Testis (tissue), 2 donors: ENCODE measurements around the gene TLE1.

Experiments
- POLR2A ChIP-seq: fragments of 450-650 bp; IDR thresholded peaks from one replicate; pipeline ENCODE4 v1.6.1; 2017; ENCODE audit warnings: antibody characterized with exemption, mild to moderate bottlenecking, moderate library complexity
- TF ChIP-seq, protein P1 (sequence below), 3 experiments: fragments of 450-650 bp in 2 of 3; fragments of 200-600 bp in 1 of 3; sonication (generic) in 1 of 3; IDR thresholded peaks; one replicate each; pipeline ENCODE4 v1.5.1; 2016 to 2019; ENCODE audit warnings: antibody characterized with exemption in 3 of 3, mild to moderate bottlenecking in 2 of 3, moderate library complexity in 1 of 3

DNA sequence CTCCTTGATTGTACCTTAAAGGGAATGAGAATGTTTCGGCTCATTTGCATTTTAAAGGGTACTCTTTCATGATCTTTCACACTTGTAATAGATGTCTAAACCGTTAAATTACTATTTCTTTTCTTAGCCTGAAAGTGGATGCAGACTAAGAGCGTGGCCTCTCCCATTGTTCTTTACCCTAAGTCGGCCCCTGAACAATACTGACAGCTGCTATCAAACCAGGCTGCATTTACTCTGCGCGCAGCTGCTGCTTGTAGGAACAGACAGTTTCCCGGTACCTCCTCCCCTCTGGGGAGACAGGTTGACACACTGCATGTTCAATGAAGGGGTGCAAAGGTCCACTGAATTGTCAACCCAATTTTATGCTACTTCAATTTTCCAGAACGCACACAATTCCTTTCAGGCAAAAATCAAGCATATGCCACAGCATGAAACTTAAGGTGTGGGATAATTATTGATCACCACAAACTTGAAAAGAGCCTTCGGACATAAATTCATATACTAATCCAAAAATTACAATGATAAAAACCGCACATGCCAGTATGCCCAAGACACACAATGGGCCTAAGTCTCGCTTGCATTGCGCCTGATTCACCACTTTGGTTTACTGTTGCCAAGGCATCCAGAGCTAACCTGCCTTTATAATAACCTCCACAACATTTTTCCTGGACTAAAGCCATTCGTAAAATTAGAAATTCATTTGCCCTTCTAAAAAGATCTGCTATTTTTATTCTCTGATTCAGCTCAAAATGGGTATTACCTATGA lies 39.7 kb downstream of the TLE1 start:
- TF ChIP-seq, protein P1, sequence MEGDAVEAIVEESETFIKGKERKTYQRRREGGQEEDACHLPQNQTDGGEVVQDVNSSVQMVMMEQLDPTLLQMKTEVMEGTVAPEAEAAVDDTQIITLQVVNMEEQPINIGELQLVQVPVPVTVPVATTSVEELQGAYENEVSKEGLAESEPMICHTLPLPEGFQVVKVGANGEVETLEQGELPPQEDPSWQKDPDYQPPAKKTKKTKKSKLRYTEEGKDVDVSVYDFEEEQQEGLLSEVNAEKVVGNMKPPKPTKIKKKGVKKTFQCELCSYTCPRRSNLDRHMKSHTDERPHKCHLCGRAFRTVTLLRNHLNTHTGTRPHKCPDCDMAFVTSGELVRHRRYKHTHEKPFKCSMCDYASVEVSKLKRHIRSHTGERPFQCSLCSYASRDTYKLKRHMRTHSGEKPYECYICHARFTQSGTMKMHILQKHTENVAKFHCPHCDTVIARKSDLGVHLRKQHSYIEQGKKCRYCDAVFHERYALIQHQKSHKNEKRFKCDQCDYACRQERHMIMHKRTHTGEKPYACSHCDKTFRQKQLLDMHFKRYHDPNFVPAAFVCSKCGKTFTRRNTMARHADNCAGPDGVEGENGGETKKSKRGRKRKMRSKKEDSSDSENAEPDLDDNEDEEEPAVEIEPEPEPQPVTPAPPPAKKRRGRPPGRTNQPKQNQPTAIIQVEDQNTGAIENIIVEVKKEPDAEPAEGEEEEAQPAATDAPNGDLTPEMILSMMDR (IDR thresholded peaks at IDR 0.05) = no peak
- TF ChIP-seq POLR2A = no peak
